K562 (cell line): ENCODE measurements around the gene PLEKHO2. TPM values are rescaled to one million over a fixed set of nuclear protein-coding genes. Genes with fewer than 3 reads are reported as not detected.

Source experiments
- CBX5 ChIP-seq: IDR thresholded peaks from 2 replicates; pipeline ENCODE4 v1.6.1; 2014; ENCODE audit warnings: low read depth, borderline replicate concordance
- KDM1A ChIP-seq, 2 experiments: fragments of 450-650 bp; IDR thresholded peaks; 2 replicates each; pipeline ENCODE4 v1.6.1; 2016; ENCODE audit warnings: mild to moderate bottlenecking in 2 of 2
- PTTG1 ChIP-seq: fragments of 450-650 bp; IDR thresholded peaks from 2 replicates; pipeline ENCODE4 v1.6.1; 2016; ENCODE audit warnings: low read depth, mild to moderate bottlenecking, missing genetic modification characterization, missing compliant biosample characterization
- SMARCA5 ChIP-seq: fragments of 450-650 bp; IDR thresholded peaks from 2 replicates; pipeline ENCODE4 v1.6.1; 2016
- polyA plus RNA-seq, 8 experiments: library from polyadenylated mRNA; depleted of rRNA in 4 of 8; stranded (reverse) in 5 of 8; unstranded in 3 of 8; fragments of >200 nt; fragmentation: Nextera tagmentation in 2 of 8; fragmentation: Illumina TruSeq in 1 of 8; extraction: Ambion mirVana in 2 of 8; extraction: Trizol in 1 of 8; gene quantifications; 2 replicates each; pipeline versions ENCODE4 v1.2.1 to v1.2.3, GENCODE V29; 2011 to 2014; ENCODE audit warnings: inconsistent platforms in 1 of 8, missing spikeins in 1 of 8
- total RNA-seq, 7 experiments: library from RNA; depleted of rRNA in 6 of 7; stranded (reverse); fragments of >200 nt in 6 of 7; fragmentation: Illumina TruSeq in 2 of 7; extraction: Trizol in 2 of 7; gene quantifications; 2 replicates each; pipeline versions ENCODE4 v1.2.1 to v1.2.3, GENCODE V29; 2011 to 2021; ENCODE audit warnings: low replicate concordance in 1 of 7
- TF ChIP-seq, protein P1 (sequence below): fragments of 250-450 bp; sonication (Bioruptor Pico); IDR thresholded peaks from 2 replicates; pipeline ENCODE4 v1.6.1; 2021; ENCODE audit warnings: mild to moderate bottlenecking
- TF ChIP-seq, protein P2 (sequence below): fragments of 450-650 bp; IDR thresholded peaks from 2 replicates; pipeline ENCODE4 v1.6.1; 2017; ENCODE audit warnings: antibody characterized with exemption, mild to moderate bottlenecking
- TF ChIP-seq, protein P3 (sequence below), 2 experiments: IDR thresholded peaks in 1 of 2; conservative IDR thresholded peaks in 1 of 2; 2 replicates each; pipeline ENCODE4 v1.6.1; 2016; ENCODE audit warnings: low read depth in 2 of 2, mild to moderate bottlenecking in 1 of 2, missing compliant biosample characterization in 1 of 2, missing genetic modification characterization in 1 of 2, moderate library complexity in 1 of 2
- TF ChIP-seq, protein P4 (sequence below): fragments of 450-650 bp; IDR thresholded peaks from 2 replicates; pipeline ENCODE4 v1.6.1; 2016; ENCODE audit warnings: borderline replicate concordance

The PLEKHO2 gene
- total and polyA plus RNA-seq, 9 of the 15 experiments (the other 6 are each of a cell fraction or from before 2014, with no cell fraction given): 0.24 to 8.8 (median 5.5) TPM

DNA sequence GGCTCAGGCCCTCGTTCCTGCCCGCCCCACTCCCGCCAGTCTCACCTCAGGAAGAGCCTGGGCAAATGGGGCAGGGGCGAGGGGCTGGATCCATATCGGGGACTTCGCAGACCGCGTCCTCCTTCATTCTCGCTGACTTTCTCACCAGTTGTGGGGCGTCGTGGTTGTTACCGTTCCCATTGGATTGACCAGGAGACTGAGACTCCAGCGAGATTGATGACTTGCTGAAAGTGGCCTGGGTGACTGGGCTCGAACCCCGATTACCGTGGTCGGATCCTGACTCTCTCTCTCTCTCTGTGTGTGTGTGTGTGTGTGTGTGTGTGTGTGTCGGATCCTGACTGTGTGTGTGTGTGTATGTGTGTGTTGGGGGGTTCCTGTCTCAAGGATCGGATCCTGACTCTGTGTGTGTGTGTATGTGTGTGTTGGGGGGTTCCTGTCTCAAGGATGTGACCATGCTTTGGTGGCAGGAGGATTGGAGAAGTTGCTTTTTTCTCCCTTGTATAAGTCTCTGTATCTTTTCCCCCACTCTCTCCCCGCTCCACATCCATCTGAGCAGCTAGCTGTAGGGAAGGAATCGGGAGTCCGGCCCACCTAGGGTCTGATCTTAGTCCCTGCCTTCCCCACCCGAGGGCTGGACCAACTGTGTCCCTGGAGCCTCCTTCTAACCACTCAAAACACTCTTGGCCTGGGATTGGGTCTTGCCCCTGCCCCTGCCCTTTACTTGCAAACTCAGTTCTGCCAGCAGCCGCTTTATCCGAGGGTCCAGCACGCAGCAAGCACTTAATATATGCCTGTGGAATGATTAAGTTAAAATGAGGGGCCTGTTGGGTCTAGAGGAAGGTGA lies 603 bp downstream of the PLEKHO2 start (continued):
- TF ChIP-seq, protein P1, sequence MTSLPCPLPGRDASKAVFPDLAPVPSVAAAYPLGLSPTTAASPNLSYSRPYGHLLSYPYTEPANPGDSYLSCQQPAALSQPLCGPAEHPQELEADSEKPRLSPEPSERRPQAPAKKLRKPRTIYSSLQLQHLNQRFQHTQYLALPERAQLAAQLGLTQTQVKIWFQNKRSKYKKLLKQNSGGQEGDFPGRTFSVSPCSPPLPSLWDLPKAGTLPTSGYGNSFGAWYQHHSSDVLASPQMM (CRISPR knock-in tag): no peak
- TF ChIP-seq, protein P2, sequence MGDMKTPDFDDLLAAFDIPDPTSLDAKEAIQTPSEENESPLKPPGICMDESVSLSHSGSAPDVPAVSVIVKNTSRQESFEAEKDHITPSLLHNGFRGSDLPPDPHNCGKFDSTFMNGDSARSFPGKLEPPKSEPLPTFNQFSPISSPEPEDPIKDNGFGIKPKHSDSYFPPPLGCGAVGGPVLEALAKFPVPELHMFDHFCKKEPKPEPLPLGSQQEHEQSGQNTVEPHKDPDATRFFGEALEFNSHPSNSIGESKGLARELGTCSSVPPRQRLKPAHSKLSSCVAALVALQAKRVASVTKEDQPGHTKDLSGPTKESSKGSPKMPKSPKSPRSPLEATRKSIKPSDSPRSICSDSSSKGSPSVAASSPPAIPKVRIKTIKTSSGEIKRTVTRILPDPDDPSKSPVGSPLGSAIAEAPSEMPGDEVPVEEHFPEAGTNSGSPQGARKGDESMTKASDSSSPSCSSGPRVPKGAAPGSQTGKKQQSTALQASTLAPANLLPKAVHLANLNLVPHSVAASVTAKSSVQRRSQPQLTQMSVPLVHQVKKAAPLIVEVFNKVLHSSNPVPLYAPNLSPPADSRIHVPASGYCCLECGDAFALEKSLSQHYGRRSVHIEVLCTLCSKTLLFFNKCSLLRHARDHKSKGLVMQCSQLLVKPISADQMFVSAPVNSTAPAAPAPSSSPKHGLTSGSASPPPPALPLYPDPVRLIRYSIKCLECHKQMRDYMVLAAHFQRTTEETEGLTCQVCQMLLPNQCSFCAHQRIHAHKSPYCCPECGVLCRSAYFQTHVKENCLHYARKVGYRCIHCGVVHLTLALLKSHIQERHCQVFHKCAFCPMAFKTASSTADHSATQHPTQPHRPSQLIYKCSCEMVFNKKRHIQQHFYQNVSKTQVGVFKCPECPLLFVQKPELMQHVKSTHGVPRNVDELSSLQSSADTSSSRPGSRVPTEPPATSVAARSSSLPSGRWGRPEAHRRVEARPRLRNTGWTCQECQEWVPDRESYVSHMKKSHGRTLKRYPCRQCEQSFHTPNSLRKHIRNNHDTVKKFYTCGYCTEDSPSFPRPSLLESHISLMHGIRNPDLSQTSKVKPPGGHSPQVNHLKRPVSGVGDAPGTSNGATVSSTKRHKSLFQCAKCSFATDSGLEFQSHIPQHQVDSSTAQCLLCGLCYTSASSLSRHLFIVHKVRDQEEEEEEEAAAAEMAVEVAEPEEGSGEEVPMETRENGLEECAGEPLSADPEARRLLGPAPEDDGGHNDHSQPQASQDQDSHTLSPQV: no peak
- TF ChIP-seq PTTG1 (tag) (no peak), SMARCA5 (peak; percentile 96), KDM1A (IDR thresholded peaks at IDR 0.05) (peak; percentile 84 to 93), CBX5 (no peak)
- TF ChIP-seq, protein P3, sequence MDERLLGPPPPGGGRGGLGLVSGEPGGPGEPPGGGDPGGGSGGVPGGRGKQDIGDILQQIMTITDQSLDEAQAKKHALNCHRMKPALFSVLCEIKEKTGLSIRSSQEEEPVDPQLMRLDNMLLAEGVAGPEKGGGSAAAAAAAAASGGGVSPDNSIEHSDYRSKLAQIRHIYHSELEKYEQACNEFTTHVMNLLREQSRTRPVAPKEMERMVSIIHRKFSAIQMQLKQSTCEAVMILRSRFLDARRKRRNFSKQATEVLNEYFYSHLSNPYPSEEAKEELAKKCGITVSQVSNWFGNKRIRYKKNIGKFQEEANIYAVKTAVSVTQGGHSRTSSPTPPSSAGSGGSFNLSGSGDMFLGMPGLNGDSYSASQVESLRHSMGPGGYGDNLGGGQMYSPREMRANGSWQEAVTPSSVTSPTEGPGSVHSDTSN (CRISPR knock-in tag; IDR thresholded peaks at IDR 0.05; ENCODE audit: low read depth): no peak
- TF ChIP-seq, protein P3 (tag; conservative IDR thresholded peaks at IDR 0.05; ENCODE audit: low read depth): peak; percentile 70
- TF ChIP-seq, protein P4, sequence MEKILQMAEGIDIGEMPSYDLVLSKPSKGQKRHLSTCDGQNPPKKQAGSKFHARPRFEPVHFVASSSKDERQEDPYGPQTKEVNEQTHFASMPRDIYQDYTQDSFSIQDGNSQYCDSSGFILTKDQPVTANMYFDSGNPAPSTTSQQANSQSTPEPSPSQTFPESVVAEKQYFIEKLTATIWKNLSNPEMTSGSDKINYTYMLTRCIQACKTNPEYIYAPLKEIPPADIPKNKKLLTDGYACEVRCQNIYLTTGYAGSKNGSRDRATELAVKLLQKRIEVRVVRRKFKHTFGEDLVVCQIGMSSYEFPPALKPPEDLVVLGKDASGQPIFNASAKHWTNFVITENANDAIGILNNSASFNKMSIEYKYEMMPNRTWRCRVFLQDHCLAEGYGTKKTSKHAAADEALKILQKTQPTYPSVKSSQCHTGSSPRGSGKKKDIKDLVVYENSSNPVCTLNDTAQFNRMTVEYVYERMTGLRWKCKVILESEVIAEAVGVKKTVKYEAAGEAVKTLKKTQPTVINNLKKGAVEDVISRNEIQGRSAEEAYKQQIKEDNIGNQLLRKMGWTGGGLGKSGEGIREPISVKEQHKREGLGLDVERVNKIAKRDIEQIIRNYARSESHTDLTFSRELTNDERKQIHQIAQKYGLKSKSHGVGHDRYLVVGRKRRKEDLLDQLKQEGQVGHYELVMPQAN: 0 out of 2 replicates have a peak, but pooled peaks have one; percentile 55
